HG02763 (cell line): ENCODE measurements around the gene RAPGEF3.

Experiments
- ATAC-seq: cut with Tn5 transposase; IDR thresholded peaks from one replicate; pipeline ENCODE4 v1.9.1; 2021; ENCODE audit warnings: mild to moderate bottlenecking, moderate library complexity; ENCODE audit not compliant: unreplicated experiment

The RAPGEF3 gene

GRCh38 chr12:47704719-47705118, 54.0 kb downstream of the RAPGEF3 start:
- ATAC-seq = no peak

GRCh38 chr12:47700263-47700662, 58.4 kb downstream of the RAPGEF3 start:
- ATAC-seq = no peak

GRCh38 chr12:47698631-47699030, 60.0 kb downstream of the RAPGEF3 start:
- ATAC-seq = no peak

GRCh38 chr12:47698055-47698454, 60.6 kb downstream of the RAPGEF3 start:
- no peak for ATAC-seq

GRCh38 chr12:47689215-47689614, 69.5 kb downstream of the RAPGEF3 start:
- ATAC-seq = no peak

GRCh38 chr12:47687636-47688035, 71.0 kb downstream of the RAPGEF3 start:
- no peak for ATAC-seq

- ATAC-seq = no peak
Measured at GRCh38 chr12:47686645-47687240, 71.9 kb downstream of the RAPGEF3 start.
